GM18505 (cell line): ENCODE measurements around the gene C12orf56.

Experiments
- ATAC-seq: cut with Tn5 transposase; IDR thresholded peaks from one replicate; pipeline ENCODE4 v1.9.1; 2021; ENCODE audit not compliant: unreplicated experiment
- POLR2A ChIP-seq: IDR thresholded peaks from 4 replicates; pipeline ENCODE4 v1.6.1; 2011; ENCODE audit warnings: borderline replicate concordance; ENCODE audit not compliant: insufficient read depth, insufficient read length; ENCODE audit errors: extremely low read depth

The C12orf56 gene

GRCh38 chr12:64390275-64390851 lies at the start of gene C12orf56:
TSS of gene C12orf56 (minus strand) at chr12:64390758. CDS start at chr12:64390565, 193 bp downstream.
- no peak for TF ChIP-seq POLR2A
- no peak for ATAC-seq

- no peak for TF ChIP-seq POLR2A
- ATAC-seq, result no peak
These were observed 49.5 kb upstream of the C12orf56 start for GRCh38 chr12:64440100-64440499.

GRCh38 chr12:64433915-64434314 lies 43.4 kb upstream of the C12orf56 start:
- no peak for ATAC-seq
- TF ChIP-seq POLR2A, result no peak

GRCh38 chr12:64431791-64432190 lies 41.2 kb upstream of the C12orf56 start:
- no peak for TF ChIP-seq POLR2A
- ATAC-seq, result no peak

- no peak for ATAC-seq
- no peak for TF ChIP-seq POLR2A
These were observed 40.3 kb upstream of the C12orf56 start for GRCh38 chr12:64430886-64431285.

- TF ChIP-seq POLR2A, result no peak
- no peak for ATAC-seq
These were observed 38.4 kb upstream of the C12orf56 start for GRCh38 chr12:64428956-64429355.

GRCh38 chr12:64427988-64428387 lies 37.4 kb upstream of the C12orf56 start:
- TF ChIP-seq POLR2A, result no peak
- no peak for ATAC-seq

GRCh38 chr12:64419696-64420095 lies 29.1 kb upstream of the C12orf56 start:
- ATAC-seq, result no peak
- TF ChIP-seq POLR2A, result no peak

- no peak for TF ChIP-seq POLR2A
- ATAC-seq, result no peak
These were observed 27.7 kb upstream of the C12orf56 start for GRCh38 chr12:64418209-64418608.

GRCh38 chr12:64413884-64414283 lies 23.3 kb upstream of the C12orf56 start:
- no peak for ATAC-seq
- no peak for TF ChIP-seq POLR2A

- ATAC-seq, result no peak
- TF ChIP-seq POLR2A, result no peak
These were observed 21.9 kb upstream of the C12orf56 start for GRCh38 chr12:64412459-64412858.

GRCh38 chr12:64411427-64411826 lies 20.9 kb upstream of the C12orf56 start:
- no peak for ATAC-seq
- TF ChIP-seq POLR2A, result no peak

GRCh38 chr12:64407342-64408223 lies 17.0 kb upstream of the C12orf56 start:
- no peak for ATAC-seq
- no peak for TF ChIP-seq POLR2A

- peak; percentile 1 for TF ChIP-seq POLR2A
- ATAC-seq, result peak; percentile 28
These were observed 14.1 kb upstream of the C12orf56 start for GRCh38 chr12:64404470-64405256.

GRCh38 chr12:64403707-64404469 lies 13.3 kb upstream of the C12orf56 start, which contains the start of gene XPOT:
TSS of gene XPOT (plus strand) at chr12:64404392. CDS start at chr12:64410036, 5,644 bp downstream.
- TF ChIP-seq POLR2A, result peak; percentile 98
- peak; percentile 98 for ATAC-seq
